NCI-H1105 treated with DMSO at 0.1 percent for 48 hours (cell line): ENCODE measurements around the gene ABCC1.
A peak's percentile ranks its signal among the peaks of the same experiment; 100 is the strongest.
"Not testable (repeated sequence)": the region's sequence is repeated elsewhere in the genome, so short reads cannot be mapped to it uniquely, and the experiment has no call there.

Experiments used
- DNase-seq: peaks from one replicate; lab custom pipeline; 2025; lab: John Stamatoyannopoulos, UW

Gene ABCC1

DNA sequence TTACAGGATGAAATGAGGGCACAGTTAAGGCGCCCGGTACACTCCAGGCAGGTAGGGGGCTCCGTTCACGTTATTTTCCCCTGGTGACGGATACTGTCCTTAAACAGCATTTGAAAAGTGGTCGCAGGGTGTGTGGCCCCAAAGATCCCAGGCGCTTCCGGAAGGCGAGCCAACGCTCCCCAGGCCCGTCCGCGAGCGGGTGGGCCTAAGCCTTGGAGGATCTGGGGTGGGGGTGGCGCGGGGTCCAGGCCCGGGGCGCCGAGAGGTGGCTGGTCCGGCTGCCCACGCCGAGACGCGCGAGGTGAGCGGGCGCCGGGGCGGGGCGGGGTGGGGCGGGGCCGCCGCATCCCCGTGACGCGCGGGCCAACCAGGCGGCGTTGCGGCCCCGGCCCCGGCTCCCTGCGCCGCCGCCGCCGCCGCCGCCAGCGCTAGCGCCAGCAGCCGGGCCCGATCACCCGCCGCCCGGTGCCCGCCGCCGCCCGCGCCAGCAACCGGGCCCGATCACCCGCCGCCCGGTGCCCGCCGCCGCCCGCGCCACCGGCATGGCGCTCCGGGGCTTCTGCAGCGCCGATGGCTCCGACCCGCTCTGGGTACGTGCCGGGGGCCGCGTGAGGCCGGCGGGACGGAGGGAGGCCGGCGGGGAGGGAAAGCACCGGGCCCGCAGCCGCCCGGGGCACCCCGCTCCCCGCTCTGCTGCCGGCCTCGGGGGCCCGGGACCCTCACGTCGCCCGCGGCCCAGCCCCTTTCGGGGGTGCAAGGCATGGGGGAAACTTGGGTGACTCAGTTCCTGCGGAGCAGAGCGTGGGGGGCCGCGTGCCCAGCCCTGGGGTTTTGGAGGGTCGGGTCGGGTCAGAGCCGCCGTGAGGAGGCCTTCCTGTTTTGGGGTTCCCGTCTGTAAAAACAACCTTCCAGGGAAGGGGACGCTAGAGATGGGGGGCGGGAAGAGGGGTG, at the start of gene ABCC1:
Gene ABCC1, plus strand, starts transcription at position 407 of the 951 bp plus-strand sequence. Its CDS starts 136 bp downstream, at position 543.
- peak; percentile 37 for DNase-seq

DNA sequence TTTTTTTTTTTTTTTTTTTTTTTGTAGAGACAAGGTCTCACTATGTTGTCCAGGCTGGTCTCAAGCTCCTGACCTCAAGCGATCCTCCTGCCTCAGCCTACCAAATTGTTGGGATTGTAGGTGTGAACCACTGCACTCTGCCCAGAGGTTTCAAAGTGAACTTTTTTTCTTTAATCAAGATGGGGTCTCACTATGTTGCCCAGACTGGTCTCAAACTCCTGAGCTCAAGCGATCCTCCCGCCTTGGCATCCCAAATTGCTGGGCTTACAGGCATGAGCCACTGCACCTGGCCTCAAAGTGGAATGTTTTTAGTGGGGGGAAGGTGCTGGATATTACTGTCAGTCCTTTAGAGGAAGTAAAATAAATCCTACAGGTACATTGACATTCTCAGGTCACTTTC, 49.1 kb upstream of the ABCC1 start:
- no peak for DNase-seq

DNA sequence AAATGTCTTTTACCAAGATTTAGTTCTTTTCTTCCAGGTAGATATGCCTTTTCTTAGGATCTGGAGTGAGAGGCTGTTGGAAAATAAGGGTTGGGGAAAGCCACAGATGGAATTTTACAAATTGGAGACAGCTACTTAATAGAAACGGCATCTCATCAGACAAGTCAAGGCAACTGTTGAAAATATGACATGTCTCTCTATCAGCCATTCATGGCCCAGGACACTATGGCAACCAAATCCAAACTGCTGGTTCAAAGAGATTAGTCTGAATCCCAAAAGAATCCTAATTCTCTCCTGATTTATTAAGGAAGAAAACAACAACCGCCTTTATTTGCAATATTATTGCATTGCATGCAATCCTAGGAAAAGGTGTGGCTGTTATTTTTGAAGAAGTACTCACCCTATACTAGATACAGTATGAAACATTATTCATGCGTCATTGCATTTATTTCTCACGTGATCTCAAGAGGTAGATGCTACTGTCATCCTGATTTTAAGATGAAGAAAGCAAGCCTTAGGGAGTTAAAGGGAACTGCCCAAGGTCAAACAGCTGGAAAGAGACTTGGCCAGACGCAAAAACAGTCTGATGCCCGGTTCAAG, 48.4 kb upstream of the ABCC1 start:
- no peak for DNase-seq

DNA sequence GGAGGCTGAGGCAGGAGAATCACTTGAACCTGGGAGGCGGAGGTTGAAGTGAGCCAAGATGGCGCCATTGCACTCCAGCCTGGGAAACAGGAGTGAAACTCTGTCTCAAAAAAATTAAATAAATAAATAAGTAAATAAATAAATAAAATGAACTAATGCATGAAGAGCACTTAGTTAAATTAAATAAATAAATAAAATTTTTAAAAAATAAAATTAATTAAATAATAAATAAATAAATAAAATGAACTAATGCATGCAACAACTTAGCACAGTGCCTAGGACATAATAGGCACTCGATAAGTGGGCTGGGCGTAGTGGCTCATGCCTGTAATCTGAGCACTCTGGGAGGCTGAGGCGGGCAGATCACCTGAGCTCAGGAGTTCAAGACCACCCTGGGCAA, 45.5 kb upstream of the ABCC1 start:
- no peak for DNase-seq

DNA sequence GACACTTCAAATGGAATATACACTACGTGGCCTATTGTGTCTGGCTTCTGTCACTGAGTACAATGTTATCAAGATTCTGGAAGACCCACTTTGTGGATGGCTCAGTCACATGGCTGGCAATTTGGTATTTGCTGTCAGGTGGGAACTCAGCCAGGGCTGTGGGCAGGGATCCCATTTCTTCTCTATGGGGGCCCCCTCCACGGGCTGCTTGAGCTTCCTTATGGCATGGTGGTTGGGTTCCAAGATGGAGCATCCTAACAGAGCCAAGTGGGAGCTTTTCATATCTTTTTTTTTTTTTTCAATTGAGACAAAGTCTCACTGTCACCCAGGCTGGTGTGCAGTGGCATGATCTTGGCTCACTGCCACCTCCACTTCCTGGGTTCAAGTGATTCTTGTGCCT, 43.0 kb upstream of the ABCC1 start:
- DNase-seq: no peak

DNA sequence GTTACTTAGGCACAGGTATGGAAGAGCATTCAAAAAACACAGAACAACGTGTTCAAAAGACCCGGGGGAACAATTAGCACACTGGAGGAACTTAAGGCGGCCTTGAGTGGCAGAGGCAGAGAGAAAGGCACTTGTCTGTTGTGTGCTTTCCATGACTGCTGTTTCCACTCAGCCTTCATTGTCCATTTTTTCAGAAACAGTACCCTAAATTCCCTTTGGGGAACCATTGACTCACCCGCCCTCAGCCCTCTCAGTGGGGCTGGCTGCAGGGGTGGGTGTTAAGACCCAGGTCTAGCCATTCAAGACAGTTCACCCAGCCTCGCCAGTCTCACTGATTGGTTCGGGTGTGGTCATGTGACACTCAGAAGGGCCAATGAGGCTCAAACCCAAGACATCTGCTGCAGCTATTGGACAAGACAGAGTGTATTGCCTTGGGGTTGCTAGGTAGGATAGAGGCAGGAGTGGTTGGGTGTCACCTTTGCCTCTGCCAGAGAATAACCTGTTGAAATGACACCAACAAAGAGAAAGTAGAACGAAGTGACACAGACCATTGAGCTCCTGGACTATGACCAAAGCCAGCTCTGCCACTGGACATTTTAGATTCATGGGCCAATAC, 41.4 kb upstream of the ABCC1 start:
- no peak for DNase-seq

DNA sequence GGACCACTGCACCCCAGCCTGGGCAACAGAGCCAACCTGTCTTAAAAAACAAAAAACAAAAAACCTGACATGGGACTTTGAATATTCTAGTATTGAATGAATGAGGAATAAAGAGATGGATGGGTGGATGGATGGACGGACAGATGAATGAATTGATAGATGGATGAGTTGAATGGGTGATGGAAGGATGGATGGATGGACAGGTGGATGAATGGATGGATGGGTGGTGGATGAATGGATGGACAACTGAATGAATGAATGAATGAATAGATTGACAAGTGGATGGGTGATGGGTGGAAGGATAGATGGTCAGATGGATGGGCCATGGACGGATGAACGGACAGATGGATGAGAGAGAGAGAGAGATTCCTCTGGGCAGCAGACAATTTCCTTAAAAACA, 38.2 kb upstream of the ABCC1 start:
- DNase-seq: no peak

DNA sequence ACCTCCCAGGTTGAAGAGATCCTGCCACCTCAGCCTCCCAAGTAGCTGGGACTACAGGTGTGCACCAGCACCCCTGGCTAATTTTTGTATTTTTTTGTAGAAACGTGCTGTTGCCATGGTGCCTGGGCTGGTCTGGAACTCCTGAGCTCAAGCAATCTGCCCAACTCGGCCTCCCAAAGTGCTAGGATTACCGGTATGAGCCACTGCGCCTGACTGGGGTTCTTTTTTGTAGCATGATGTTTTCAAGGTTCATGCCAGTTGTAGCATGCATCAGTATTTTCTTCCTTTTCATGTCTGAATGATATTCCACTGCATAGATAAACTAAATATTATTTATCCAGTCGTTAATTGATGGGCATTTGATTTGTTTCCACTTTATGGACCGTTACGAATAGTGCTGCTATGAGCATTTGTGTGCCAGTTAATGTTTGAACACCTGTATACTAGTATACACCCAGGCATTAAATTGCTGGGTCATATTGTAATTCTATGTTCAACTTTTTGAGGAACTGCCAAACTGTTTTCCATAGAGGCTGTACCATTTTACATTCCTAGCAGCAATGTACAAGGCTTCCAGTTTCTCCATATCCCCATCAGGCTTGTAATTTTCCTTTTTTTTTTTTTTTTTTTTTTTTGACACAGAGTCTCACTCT, 36.2 kb upstream of the ABCC1 start:
- no peak for DNase-seq

DNA sequence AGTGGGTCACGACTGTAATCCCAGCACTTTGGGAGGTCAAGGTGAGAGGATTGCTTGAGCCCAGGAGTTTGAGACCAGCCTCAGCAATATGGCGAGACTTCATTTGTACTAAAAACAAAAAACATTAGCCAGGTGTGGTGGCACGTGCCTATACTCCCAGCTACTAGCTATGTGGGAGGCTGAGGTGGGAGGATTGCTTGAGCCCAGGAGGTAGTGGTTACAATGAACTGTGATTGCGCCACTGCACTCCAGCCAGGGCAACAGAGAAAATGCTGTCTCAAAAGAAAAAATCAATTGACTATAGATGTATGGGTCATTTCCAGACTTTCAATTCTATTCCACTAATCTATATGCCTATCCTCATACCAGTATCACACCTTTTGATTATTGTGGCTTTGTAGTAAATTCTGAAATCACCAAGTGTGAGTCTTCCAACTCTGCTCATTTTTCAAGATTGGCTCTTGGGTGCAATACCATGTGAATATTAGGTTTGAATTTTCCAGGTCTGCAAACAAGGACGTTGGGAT, 33.8 kb upstream of the ABCC1 start:
- DNase-seq: no peak

DNA sequence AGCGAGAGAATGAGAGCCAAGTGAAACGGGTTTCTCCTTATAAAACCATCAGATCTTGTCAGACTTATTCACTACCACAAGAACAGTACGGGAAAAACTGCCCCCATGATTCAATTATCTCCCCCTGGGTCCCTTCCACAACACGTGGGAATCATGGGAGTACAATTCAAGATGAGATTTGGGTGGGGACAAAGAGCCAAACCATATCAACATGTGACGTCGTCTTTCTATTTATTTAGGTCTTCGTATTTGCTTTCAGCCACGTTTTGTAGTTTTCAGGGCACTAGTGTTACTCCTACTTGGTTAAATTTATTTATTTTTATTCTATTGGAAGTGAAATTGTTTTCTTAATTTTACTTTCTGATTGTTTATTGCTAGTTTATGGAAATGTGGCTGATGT, 33.1 kb upstream of the ABCC1 start:
- DNase-seq: no peak

DNA sequence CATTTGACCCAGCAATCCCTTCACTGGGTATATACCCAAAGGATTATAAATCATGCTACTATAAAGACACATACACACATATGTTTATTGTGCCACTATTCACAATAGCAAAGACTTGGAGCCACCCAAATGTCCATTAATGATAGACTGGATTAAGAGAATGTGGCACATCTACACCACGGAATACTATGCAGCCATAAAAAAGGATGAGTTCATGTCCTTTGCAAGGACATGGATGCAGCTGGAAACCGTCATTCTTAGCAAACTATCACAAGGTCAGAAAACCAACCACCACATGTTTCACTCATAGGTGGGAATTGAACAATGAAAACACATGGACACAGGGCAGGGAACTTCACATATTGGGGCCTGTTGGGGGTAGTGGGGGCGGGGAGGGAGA, 31.1 kb upstream of the ABCC1 start:
- DNase-seq: not testable (repeated sequence)

DNA sequence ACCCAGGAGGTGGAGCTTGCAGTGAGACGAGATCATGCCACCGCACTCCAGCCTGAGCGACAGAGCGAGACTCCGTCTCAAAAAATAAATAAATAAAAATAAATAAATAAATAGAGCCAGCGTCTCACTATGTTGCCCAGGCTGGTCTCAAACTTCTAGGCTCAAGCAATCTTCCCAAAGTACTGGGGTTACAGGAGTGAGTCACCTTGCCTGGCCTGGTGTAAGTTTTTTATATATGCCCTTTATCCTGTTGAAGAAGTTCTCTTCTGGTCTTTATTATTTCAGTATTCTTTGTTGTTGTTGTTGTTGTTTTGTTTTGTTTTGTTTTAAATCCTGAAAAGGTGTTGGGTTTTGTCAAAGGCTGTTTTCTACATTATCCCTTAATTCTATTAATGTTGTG, 30.1 kb upstream of the ABCC1 start:
- no peak for DNase-seq

DNA sequence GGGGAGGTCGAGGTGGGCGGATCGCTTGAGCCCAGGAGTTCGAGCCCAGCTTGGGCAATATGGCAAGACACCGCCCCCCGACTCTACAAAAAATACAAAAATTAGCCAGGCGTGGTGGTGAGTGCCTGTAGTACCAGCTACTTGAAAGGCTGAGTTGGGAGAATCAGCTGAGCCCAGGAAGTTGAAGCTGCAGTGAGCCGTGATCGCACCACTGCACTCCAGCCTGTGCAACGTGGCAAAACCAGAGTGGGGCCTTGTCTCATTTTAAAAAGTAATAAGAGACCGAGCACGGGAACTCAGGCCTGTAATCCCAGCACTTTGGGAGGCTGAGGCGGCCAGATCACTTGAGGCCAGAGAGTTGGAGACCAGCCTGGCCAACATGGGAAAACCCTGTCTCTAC, 24.4 kb upstream of the ABCC1 start:
- DNase-seq: no peak

DNA sequence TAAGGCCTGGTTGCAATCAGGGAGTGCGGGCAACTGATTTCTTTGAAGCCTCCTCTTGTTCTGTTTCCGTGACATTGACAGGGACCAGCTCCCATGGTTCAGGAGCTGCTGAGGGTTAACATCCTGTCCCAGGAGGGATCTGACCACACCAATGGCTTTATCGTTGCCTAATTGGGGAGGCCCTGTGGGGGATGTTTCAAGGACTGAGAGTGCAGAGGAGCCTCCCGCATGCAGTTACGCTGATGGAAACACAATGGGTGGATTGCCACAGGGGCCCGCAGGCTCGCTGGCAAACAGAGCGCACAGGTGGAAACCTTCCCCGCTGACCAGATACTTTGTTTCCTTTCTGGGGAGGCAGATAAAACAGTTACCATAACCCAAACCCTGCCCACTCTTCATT, 23.8 kb upstream of the ABCC1 start:
- no peak for DNase-seq

DNA sequence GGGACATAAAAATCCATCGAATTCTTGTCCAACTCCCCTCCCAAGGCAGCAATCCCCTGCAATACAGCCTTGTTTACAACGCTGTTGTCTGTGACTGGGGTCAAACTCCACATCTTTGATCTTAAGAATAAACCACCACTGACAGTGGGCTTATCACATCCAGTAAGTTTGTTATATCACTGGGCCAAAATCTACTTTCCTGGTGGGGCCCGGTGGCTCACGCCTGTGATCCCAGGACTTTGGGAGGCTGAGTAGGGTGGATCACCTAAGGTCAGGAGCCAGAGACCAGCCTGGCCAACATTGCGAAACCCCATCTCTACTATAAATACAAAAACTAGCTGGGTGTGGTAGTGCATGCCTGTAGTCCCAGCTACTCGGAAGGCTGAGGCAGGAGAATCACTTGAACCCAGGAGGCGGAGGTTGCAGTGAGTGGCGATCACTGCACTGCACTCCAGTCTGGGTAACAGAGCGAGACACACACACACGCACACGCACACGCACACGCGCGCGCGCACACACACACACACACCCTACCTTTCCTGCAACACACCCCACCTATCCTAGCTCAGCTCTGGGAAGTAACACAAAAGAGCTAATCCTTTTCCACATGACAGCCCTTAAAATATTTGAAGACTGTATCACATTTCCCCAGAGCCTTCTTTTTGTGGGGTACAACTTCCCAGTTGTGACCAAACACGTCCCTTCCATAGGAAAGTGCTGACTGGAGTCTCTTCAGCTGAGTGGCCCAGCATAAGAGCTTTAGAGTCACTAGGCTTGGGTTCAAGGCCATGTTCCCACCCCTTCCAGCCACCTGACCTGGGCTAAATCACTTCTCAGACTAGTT, 20.9 kb upstream of the ABCC1 start:
- DNase-seq: no peak

DNA sequence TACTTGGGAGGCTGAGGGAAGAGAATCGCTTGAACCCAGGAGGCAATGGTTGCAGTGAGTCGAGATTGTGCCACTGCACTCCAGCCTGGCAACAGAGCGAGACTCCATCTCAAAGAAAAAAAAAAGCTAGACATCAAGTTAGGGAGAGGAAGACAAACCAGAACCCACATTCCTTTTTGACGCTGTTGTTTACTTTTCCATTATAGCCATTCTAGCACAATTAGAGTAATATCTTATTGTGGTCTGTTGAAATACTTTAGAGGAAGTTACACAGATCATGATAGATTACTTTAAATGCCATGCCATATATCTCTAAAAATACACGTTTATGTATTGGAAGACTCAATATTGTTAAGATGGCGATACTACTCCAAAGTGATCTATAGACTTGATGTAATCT, 16.5 kb upstream of the ABCC1 start:
- no peak for DNase-seq

DNA sequence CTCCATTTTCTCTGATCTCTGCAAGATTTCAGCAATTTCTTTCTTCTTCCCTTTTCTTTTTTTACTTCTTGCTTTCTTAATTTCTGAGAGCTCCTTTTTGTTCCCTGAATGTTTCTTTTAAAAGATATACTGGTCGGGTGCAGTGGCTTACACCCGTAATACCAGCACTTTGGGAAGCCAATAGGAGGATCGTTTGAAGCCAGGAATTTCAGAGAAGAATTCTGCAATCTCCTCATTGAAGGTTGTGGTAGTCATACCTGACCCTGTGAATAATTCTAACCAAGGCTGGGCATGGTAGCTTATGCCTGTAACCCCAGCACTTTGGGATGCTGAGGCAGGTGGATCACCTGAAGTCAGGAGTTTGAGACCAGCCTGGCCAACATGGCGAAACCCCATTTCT, 15.6 kb upstream of the ABCC1 start:
- no peak for DNase-seq

DNA sequence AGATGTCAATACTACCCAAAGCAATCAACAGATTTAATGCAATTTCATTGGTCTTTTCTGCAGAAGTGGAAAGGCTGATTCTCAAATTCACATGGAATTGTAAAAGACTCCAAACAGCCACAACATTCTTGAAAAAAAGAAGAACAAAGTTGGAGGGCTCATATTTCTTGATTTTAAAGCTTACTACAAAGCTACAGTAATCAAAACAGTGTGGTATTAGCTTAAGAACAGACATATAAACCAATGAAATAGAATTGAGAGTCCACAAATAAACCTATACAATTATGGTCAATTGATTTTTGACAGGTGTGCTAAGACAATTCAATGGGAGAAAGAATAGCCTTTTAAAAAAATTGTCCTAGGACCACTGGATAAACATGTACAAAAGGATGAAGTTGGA, 14.4 kb upstream of the ABCC1 start:
- no peak for DNase-seq

DNA sequence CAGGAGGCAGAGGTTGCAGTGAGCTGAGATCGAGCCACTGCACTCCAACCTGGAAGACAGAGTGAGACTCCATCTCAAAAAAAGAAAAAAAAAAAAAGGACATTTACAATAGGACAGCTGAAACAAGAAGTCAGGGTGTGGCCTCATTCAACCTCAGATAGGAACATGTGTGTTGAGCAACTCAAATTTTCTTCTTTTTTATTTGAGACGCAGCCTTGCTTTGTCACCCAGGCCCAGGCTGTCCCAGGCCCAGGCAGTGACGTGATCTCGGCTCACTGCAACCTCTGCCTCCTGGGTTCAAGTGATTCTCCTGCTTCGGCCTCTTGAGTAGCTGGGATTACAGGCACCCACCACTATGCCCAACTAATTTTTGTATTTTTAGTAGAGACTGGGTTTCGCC, 12.6 kb upstream of the ABCC1 start:
- DNase-seq: not testable (repeated sequence)

DNA sequence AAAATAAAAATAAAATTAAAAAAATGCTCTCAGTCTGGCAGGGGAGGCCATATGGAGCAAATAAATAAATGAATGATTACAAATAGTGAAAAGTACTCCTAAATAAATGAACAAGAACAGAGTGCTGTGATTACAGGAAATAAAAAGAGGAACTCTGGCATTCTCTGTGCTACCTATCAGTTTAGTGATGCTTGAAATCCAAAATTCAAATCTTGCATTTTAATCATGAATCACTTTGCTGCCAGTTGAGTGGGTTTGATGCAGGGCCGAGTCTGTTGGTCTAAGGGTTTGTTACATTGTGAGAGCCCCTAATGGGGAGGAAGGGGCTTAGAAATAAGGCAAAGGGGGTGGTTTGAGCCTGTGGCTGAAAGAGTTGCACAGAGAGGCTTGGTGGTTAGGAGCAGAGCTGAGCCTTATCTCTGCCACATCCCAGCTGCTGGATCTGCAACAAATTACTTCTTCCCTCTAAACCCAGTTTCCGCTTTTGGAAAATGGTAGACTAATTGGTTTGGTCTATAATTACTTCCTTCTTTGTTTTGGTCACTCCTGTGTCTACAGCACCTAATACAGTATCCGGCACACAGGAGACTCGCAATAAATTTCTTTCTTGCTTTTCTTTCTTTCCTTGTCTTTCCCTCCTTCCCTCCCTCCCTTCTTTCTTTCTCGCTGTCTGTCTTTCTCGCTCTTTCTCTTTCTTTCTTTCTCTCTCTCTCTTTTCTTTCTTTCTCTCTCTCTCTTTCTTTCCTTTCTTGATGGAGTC, 6.3 kb upstream of the ABCC1 start:
- no peak for DNase-seq
